Bronchial epithelial cell (primary cell): ENCODE data around the gene CEP250. TPM values are rescaled to one million over a fixed set of nuclear protein-coding genes. Genes with fewer than 3 reads are reported as not detected.
"Not testable (repeated sequence)": the region's sequence is repeated elsewhere in the genome, so short reads cannot be mapped to it uniquely, and the experiment has no call there.

Source experiments
- DNase-seq: peaks from one replicate; pipeline ENCODE4 v3.0.0-alpha.2; 2010; ENCODE audit warnings: low read depth
- FAIRE-seq: peaks from 2 replicates; lab custom pipeline; 2011; peaks lifted over from hg19 to GRCh38; lab: Jason Lieb, UNC
- H3K27me3 ChIP-seq: 2 replicates; pipeline ENCODE4 v1.5.1; 2011; ENCODE audit warnings: low read length; ENCODE audit not compliant: control insufficient read depth, insufficient read depth
- H3K36me3 ChIP-seq: 2 replicates; pipeline ENCODE4 v1.5.1; 2011; ENCODE audit warnings: low read length; ENCODE audit not compliant: control insufficient read depth, insufficient read depth
- H3K4me3 ChIP-seq: 2 replicates; pipeline ENCODE4 v1.5.1; 2011; ENCODE audit warnings: mild to moderate bottlenecking, low read depth, low read length, control low read depth
- CTCF ChIP-seq: IDR thresholded peaks from 2 replicates; pipeline ENCODE4 v1.5.1; 2011; ENCODE audit warnings: mild to moderate bottlenecking, moderate library complexity, low read length, control low read depth, inconsistent platforms; ENCODE audit not compliant: insufficient read depth, severe bottlenecking
- total RNA-seq: library from RNA; depleted of rRNA; stranded (reverse); fragments of >200 nt; gene quantifications from 2 replicates; pipeline ENCODE4 v1.2.1, GENCODE V29; 2014

CEP250 gene
- total RNA-seq, 1 donor from 2014 or later, result 15.0 TPM

- DNase-seq (no peak), FAIRE-seq (no peak)
- Histone ChIP-seq H3K4me3 (peak overlapping the region; percentile 100), H3K36me3 (peaks cover 8% of the 10 kb centered on the region), H3K27me3 (no peaks in the 10 kb centered on the region)
- TF ChIP-seq CTCF, result no peak
Measured at GRCh38 chr20:35541118-35541782, 85.9 kb downstream of the CEP250 start.

- no peaks in the 10 kb centered on the region for H3K27me3 ChIP-seq
- FAIRE-seq, result no peak
- peak; percentile 85 for DNase-seq
- peak within 1 kb of the TSS; percentile 100 for H3K4me3 ChIP-seq
- TF ChIP-seq CTCF, result no peak
- H3K36me3 ChIP-seq, result peaks cover 9% of the 10 kb centered on the region
Measured at GRCh38 chr20:35541783-35542662, 86.6 kb downstream of the CEP250 start, which contains the start of gene ERGIC3. ERGIC3 (plus strand) TSS chr20:35542078; CDS start chr20:35542098, 20 bp downstream.

GRCh38 chr20:35542990-35543389 lies 87.6 kb downstream of the CEP250 start:
- DNase-seq, result no peak
- FAIRE-seq, result no peak
- no peaks in the 10 kb centered on the region for H3K27me3 ChIP-seq
- H3K4me3 ChIP-seq, result no peak overlapping the region
- TF ChIP-seq CTCF, result no peak
- H3K36me3 ChIP-seq, result peaks cover 12% of the 10 kb centered on the region

- FAIRE-seq (no peak), DNase-seq (no peak)
- no peak for TF ChIP-seq CTCF
- Histone ChIP-seq H3K27me3 (no peaks in the 10 kb centered on the region), H3K4me3 (no peak overlapping the region), H3K36me3 (peaks cover 20% of the 10 kb centered on the region)
Measured at GRCh38 chr20:35544436-35544835, 89.0 kb downstream of the CEP250 start.

GRCh38 chr20:35544941-35545340 lies 89.5 kb downstream of the CEP250 start:
- DNase-seq, H3K4me3 ChIP-seq, FAIRE-seq, H3K27me3 ChIP-seq: not testable (repeated sequence)
- peaks cover 22% of the 10 kb centered on the region for H3K36me3 ChIP-seq

- no peak overlapping the region for H3K4me3 ChIP-seq
- no peak for DNase-seq
- H3K36me3 ChIP-seq, result peaks cover 24% of the 10 kb centered on the region
- FAIRE-seq, result no peak
- TF ChIP-seq CTCF, result no peak
- no peaks in the 10 kb centered on the region for H3K27me3 ChIP-seq
Measured at GRCh38 chr20:35546127-35546526, 90.7 kb downstream of the CEP250 start.
